NB4 (cell line): ENCODE measurements around the gene ADK.

ENCODE experiments used
- POLR2A ChIP-seq: IDR thresholded peaks from 2 replicates; pipeline ENCODE4 v1.6.1; 2011; ENCODE audit warnings: mild to moderate bottlenecking; ENCODE audit not compliant: insufficient read length; ENCODE audit errors: extremely low read depth
- TF ChIP-seq, protein P1 (sequence below): IDR thresholded peaks from one replicate; pipeline ENCODE4 v1.5.1; 2012; ENCODE audit warnings: low read depth, low read length

DNA sequence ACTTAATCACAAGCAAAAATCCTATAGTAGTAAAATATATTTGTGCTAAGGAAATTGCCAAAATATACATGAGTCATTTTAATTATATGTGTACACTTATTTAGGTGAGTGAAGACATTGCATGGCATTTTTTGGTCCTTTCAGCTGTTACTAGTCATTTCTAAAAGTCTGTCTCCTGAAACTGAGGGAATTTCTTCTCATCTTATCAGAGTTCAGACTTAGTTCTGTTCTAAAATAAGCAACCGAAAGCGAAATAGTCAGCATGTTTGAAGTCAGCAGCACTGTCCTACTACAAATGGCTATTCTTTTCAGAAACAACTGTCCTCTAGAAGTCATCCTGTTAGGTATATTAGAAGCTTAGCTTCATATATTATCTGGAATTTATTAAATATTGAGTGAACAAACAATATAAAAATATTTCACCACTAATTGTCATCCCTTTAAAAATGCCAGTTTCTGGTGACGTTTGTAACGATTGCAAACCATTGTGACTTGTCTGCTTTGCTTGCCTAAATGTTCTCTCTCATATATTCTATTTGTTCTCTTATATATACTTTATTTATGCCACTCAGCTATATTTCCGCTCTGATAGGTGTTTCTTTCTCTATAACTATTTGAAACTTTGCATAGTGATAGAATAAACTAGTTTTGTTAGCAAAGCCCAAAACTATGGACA is 448.0 kb downstream of the ADK start:
- TF ChIP-seq, protein P1, sequence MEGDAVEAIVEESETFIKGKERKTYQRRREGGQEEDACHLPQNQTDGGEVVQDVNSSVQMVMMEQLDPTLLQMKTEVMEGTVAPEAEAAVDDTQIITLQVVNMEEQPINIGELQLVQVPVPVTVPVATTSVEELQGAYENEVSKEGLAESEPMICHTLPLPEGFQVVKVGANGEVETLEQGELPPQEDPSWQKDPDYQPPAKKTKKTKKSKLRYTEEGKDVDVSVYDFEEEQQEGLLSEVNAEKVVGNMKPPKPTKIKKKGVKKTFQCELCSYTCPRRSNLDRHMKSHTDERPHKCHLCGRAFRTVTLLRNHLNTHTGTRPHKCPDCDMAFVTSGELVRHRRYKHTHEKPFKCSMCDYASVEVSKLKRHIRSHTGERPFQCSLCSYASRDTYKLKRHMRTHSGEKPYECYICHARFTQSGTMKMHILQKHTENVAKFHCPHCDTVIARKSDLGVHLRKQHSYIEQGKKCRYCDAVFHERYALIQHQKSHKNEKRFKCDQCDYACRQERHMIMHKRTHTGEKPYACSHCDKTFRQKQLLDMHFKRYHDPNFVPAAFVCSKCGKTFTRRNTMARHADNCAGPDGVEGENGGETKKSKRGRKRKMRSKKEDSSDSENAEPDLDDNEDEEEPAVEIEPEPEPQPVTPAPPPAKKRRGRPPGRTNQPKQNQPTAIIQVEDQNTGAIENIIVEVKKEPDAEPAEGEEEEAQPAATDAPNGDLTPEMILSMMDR, result no peak
- no peak for TF ChIP-seq POLR2A
